VCaP (cell line): Measurements from ENCODE around the gene SYNE1.

Source experiments
- H3K27ac ChIP-seq: fragments of 450-650 bp; 2 replicates; pipeline ENCODE4 v1.5.1; 2017
- CTCF ChIP-seq: fragments of 450-650 bp; conservative IDR thresholded peaks from 2 replicates; pipeline ENCODE4 v1.5.1; 2017; ENCODE audit warnings: mild to moderate bottlenecking, moderate library complexity

SYNE1 gene

DNA sequence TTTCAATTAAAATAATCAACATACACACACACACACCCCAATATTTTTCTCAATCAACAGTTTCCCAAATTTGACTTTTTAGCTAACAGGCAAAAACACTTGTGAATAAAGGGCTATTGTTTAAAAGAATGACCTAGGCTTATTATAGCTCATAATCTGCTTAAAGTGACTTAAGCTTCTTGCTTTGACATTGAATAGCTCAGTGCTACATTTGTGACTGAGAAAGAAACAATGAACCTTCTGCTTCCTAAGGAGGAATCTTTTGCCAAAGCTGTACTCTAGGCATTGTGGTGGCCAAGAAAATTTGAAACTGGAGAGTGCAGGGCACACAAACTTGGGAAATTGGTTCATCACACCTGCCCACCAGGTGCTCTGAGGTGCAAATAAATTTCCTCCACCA, 282.0 kb downstream of the SYNE1 start:
- TF ChIP-seq CTCF, result no peak

DNA sequence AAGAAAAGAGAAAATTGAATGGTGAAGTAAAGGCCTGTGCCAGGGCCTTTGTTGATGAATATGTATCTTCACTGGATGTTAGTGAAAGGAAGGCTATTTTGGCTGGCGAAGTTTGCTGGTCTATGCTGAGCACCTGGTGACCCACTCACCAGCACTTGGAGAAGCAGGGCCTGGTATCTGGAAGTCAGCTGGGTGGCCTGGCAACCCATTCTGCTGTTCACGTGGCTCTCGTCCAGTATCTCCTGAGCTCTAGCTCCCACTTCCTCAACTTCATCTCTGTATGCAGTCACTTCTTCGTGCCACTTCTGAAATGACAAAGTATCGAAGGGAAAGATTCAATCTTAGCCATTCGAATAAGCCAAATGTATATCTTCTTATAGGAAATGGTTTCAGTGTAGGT, 283.7 kb downstream of the SYNE1 start:
- TF ChIP-seq CTCF, result no peak
- H3K27ac ChIP-seq, result no peak overlapping the region

More for the DNA sequence above, 282.0 kb downstream of the SYNE1 start:
- no peak overlapping the region for H3K27ac ChIP-seq

DNA sequence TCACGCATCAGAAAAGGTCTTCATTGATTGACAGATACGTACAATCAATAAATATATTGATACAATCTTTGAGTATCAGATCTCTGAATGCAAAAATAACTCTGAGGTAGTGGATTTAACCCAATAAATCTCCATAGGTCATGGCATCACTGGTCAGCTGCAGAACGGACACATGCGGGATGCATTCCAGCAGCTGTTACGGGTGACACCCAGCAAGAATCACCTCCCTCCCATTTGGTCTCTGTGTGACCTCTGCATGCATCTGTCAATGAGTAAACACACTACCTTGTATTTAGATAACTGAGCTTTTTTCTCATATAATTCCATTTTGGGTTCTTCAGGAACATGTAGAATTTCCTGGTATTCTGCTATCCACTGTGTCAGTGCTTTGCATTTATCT, 285.4 kb downstream of the SYNE1 start:
- TF ChIP-seq CTCF, result no peak
- no peak overlapping the region for H3K27ac ChIP-seq

GRCh38 chr6:152351110-152351509, 286.1 kb downstream of the SYNE1 start:
- TF ChIP-seq CTCF, result no peak
- H3K27ac ChIP-seq, result no peak overlapping the region

GRCh38 chr6:152348116-152348515, 289.0 kb downstream of the SYNE1 start:
- TF ChIP-seq CTCF, result no peak
- H3K27ac ChIP-seq, result no peak overlapping the region

DNA sequence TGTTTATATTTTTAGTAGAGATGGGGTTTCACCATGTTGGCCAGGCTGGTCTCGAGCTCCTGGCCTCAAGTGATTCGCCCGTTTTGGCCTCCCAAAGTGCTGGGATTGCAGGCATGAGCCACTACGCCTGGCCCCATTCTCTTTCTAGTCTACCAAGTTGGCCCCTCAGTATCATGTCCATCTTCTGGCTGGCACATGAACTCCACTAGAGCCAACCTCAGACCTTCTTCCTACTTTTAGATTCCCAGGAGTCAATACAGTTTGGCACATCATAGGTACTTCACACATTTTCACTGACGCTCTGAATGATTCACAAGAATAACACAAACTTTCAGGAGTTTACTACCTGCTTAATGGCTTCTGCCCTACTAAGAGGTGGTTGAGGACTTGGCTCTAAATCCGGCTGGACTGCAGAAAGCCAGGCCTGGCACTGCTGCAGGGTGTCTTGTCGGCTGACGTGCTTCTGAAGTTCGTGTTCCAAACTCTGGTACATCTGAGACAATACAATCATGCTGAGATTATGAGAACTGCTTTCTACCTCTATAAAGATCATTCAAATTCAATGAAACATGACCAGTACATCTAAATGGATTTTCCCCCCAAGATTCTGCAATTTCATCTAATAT, 293.3 kb downstream of the SYNE1 start:
- no peak for TF ChIP-seq CTCF

DNA sequence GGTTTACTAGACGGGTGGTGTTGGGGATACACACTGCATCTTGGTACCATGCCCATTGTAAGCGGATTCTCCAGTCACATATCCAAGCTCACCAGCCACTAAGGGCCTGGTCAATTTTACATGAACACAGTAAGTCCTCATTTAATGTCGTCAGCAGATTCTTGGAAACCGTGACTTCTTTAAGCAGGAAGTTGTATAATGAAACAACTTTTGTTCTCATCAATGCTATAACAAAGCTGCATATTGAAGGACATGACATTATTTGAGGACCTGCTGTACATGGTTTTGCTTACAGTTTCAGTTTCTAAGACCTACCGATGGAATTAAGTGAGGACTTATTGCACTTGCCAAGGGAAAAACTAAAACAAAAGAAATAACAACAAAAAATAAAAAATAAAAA, 295.6 kb downstream of the SYNE1 start:
- H3K27ac ChIP-seq, result no peak overlapping the region
- TF ChIP-seq CTCF, result no peak

More for the DNA sequence above, 293.3 kb downstream of the SYNE1 start:
- no peak overlapping the region for H3K27ac ChIP-seq
